HK-2 (cell line): Measurements from ENCODE around the gene ANKS1B.
"Not testable (repeated sequence)": the region's sequence is repeated elsewhere in the genome, so short reads cannot be mapped to it uniquely, and the experiment has no call there.

ENCODE experiments used
- DNase-seq: peaks from one replicate; pipeline ENCODE4 v3.0.0-alpha.2; 2018; ENCODE audit not compliant: unreplicated experiment

Gene ANKS1B

DNA sequence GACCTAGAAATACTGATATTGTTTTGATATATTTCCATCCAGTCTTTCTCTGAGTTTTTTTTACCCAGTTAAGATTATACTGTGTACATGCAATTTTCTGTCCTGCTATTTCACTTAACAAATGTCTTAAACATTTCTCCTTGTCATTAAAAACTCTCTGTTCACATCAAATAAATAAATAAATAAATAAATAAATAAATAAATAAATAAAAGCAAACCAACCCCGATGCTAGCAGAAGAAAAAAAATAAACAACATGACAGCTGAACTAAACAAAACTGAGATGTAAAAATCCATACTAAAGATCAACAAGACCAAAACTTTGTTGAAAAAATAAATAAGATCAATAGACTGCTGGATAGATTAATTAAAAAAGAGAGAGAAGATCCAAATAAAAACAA lies 407.6 kb downstream of the ANKS1B start:
- DNase-seq, result not testable (repeated sequence)

DNA sequence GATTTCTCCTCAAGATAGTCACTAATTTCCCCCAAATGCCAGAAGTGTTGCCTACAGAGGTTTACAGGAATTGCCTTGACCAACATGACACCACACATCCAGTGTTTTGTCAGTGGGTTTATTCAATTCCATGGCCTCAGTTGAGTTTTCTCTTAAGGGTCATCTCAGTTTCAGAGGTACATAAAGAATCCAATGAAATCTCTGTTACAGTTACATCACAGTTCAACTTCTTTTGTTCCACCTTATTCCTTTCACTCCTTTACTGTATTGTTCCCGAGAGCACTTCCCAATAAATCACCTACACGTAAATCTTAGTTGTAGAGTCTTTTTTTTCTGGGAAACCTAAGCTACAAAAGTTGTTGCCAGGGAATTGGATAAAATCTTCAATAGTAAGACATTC lies 410.8 kb downstream of the ANKS1B start:
- DNase-seq, result no peak

GRCh38 chr12:99567072-99567471 lies 417.7 kb downstream of the ANKS1B start:
- DNase-seq, result no peak

DNA sequence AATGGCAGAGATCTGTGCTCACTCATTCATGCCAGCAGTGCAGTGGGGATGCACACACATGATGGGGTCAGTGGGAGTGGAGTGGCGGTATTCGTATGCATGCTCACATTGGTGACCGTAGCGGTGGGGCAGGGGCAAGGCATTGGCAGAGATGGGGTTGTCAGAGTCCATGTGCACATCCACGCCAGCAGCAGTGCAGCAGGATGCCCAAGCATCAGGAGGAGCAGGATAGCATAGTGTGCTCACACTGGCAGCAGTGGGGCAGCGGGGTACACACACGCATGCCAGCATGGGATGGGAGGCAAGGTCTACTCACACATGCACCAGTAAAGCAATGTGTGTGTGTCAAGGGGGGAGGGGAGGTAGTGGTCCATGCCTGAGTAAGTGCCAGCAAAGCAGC lies 426.6 kb downstream of the ANKS1B start:
- DNase-seq, result no peak

DNA sequence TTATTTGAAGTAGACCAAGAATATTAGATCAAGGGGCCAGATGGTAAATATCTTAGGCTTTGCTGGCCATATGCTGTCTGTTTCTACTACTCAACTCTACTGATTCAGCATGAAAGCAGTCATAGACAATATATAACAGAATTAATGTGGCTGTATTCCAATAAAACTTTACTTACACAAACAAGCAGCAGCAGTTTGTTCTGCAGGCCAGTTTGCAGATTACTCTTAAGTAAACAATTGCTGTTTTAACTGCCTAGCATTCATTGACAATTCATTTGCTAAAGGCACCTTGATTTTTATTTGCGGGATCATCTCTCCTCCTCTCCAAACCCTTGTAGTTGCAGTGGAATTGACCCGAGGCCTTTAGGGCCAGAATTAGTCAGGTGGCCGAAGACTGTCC lies 431.3 kb downstream of the ANKS1B start:
- DNase-seq, result no peak

DNA sequence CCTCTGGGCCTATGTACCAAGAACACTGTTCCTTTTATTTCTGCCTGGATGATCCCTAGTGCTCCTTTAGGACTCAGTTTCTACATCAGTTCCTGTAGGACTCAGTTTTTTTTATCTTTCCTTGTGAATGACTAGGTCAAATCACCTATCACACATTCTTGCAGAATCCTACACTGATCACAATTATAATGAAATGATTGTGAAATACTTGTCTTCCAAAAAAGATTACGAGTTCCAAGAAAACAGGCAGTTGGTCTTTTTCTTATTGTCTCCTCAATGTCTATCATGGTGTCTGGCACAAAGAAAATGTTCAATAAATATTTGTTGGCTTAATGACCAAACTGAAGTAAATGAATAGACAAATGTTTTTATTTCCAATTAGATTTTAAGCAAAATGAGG lies 432.7 kb downstream of the ANKS1B start:
- no peak for DNase-seq

DNA sequence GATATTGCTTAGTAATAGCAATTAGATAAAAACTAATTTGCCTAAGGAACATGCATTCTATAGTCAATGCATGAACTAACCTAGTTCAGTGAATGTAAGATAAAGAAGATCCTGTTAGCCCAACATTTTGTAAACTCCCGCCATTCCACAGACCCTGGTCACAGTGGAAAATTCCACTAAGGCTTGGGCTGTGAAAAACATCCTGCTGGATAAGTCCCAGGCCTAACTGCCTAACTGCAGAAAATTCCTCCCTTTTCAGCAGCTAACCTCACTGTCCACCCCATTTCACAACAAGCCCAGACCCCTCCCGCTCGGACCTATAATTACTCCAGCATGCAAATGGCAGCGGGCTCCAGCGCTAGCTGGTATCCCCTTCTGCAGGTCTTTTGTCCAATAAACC lies 435.1 kb downstream of the ANKS1B start:
- no peak for DNase-seq

DNA sequence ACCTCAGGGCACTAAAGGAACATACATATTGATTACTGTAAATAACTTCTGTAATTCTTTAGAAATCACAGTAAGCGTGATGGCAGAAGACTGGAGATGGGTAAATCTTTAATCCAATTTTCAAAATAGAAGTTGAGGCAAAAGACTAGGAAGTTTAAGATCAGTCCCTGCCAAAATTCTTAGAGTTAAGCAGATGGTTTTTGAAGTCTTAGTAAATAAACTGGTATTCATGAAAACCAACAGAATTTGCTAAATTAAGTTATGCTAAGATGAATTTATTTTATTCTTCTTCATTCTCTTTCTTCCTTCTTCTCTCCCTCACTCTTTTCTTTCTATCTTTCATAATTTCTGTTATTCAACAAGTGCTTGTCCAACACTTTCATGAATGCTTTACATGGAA lies 435.5 kb downstream of the ANKS1B start:
- DNase-seq, result no peak

GRCh38 chr12:99544457-99544856 lies 440.3 kb downstream of the ANKS1B start:
- no peak for DNase-seq

- DNase-seq, result peak; percentile 37
Measured at GRCh38 chr12:99529966-99530365, 454.8 kb downstream of the ANKS1B start.

DNA sequence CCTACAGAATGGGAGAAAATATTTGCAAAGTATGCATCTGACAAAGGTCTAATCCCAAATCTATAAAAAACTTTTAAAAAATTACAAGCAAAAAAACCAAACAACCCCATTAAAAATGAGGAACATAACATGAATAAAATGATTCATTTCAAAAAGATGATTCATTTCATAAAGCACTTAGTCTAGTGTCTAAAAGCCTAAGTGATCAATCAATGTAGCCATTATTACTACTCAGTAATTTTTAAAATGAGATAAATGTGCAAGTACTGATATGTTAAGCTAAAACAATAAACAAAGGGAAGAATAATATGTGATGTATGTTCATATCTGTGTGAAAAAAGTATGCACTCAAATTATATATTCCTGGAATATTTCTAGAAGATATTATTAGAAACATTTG lies 456.3 kb downstream of the ANKS1B start:
- no peak for DNase-seq

DNA sequence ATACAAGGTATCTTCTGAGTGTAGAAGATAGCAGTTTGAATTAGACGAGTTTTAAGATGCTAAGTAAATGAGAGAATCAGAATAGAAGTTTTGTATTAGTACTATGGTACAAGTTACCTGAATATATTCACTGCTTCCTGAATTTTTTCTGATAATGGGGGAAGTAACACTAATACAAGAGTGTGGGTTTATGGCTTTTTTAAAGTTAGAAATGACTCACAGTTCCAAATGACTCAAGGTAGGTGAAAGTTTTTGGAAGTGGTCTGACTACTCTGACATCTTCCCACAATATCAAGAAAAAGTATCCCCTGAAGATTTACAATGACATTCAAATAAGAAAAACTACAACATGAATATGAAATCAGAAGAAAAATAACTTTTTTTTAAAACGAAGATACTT lies 460.9 kb downstream of the ANKS1B start:
- DNase-seq, result no peak

DNA sequence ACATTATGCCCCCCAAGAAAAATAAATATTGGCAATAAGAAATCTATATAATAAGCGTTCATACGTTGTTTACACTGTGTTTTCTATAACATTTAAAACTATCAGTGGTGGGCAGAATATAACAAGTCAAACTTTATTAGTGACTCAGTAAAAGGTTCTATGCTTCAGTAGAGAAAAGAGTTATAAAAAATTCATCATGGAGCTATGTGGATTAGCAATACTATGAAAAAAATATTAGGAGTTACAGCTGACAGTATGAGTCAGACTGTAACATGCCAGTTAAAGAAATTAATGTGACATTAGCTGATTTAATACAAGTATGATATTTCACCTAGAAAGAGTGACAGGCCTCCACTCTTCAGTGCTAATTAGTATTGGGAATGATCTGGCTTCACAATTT lies 462.3 kb downstream of the ANKS1B start:
- DNase-seq, result no peak

DNA sequence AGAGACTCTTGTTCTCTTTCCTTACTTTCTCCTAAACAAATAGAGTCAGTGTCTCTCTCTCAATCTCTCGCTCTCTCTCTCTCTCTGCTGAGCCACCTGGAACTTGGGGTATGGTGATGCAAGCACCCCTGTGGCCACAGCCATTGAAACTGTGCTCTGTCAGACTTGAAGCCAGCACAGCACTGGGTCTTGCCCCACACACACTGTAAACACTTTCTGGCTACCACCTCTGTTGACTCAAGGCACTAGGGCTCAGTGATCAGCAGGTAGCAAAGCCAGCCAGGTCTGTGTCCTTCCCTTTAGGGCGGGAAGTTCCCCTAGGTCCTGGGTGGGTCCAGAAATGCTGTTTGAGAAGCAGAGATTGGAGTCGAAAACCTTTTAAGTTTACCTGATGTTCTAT lies 463.1 kb downstream of the ANKS1B start:
- no peak for DNase-seq

- DNase-seq, result no peak
Measured at GRCh38 chr12:99513066-99513465, 471.7 kb downstream of the ANKS1B start.

DNA sequence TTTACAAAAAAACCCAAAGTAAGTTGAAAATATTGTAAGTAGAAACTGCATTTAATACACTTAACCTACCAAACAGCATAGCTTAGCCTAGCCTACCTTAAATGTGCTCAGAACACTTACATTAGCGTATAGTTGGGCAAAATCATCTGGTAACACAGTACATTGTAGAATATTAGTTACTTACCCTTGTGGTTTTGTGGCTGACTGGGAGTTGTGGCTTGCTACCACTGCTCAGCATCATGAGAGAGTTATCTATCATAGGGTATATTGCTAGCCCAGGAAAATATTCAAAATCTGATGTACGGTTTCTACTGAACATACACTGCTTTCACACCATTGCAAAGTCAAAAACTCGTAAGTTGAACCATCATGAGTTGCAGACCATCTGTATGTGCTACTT lies 478.9 kb downstream of the ANKS1B start:
- no peak for DNase-seq

DNA sequence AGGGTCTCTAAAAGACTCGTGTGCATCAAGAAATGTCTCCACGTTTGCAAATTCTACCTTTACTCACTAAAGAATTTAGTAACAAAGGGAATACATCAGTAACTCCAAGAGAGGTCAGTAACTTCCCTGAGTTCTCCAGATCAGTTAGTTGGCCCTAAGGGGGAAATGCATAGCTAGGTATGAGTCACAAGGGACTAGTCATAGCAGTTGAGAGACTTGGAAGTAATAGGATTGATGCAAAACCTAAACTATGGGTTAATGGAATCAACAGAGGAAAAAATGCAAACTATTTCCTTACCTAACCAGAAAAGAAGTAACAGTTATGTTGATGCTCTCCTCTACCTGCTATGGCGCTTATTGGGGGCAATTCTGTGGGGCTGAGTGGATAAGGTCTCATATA lies 486.0 kb downstream of the ANKS1B start:
- DNase-seq, result no peak

DNA sequence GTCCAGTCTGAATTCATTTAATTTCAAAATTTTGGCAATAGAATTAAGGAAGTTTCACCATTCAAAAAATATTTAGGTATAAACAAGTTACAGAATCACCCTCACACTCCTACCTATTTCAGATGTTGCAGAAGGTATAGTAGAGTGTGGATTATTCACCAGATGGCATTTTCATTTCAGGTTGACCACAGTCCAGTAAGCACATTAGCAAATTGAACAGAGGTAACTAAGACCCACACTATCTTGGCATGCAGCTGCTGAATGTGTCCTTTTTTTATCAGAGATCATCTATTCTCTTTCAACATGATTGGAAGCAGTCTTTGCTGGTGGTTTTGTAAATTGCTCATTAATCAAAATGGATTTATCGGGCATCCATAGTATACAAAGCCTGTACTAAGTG lies 488.9 kb downstream of the ANKS1B start:
- no peak for DNase-seq

DNA sequence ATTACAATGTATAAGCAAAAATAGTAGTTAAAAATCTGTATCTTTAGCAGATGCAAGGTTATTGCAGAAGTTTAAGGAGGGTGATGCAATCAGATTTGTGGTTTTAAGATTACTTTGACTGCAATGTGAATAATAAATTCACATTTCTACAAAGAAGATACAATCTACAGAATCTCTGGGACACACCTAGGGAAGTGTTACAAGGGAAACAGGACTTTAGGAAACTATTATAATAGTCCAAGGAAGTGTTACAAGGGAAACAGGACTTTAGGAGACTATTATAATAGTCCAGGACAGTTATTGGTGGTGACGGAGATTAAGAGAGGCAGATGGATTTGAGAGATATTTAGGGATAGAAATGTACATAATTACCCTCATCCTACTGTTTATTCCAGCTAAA lies 491.5 kb downstream of the ANKS1B start:
- no peak for DNase-seq

DNA sequence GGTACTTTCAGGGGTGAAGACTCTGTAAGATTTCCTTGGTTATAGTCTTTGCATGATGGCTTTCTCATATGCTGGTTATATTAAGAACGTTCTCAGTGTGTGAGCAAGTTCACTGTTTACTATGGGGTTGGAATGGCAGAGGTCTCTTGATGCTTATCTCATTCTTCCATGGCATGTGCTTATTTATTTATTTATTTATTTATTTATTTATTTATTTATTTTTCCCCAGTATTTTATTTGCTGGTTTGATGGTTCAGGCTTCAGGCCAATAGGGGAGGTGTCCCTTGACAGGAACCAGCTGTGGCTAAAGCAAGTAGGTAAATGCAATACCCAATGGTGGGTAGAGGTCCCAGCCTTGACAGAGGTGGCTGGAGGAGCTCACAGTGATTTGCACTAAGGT lies 498.5 kb downstream of the ANKS1B start:
- DNase-seq, result no peak

DNA sequence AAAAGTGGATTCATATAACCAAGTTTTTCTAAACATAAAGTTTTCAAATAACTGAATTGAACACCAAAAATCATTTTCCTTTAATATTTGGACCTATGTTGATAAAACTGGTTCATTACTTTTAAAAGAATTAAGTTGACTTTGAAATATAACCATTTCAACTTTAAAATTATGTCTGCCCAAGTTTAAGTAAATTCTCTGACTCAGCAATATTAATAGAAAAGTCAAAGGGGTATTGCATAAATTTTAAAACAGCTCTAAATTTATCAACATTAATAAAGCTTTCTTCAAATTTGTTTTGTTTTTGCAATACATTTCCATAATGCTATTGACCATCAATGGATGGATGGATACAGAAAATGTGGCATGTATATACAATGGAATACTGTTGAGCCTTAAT lies 505.6 kb downstream of the ANKS1B start:
- DNase-seq, result no peak

- no peak for DNase-seq
Measured at GRCh38 chr12:99476956-99477355, 507.8 kb downstream of the ANKS1B start.

GRCh38 chr12:99455350-99456035 lies 529.2 kb downstream of the ANKS1B start:
- peak; percentile 71 for DNase-seq

DNA sequence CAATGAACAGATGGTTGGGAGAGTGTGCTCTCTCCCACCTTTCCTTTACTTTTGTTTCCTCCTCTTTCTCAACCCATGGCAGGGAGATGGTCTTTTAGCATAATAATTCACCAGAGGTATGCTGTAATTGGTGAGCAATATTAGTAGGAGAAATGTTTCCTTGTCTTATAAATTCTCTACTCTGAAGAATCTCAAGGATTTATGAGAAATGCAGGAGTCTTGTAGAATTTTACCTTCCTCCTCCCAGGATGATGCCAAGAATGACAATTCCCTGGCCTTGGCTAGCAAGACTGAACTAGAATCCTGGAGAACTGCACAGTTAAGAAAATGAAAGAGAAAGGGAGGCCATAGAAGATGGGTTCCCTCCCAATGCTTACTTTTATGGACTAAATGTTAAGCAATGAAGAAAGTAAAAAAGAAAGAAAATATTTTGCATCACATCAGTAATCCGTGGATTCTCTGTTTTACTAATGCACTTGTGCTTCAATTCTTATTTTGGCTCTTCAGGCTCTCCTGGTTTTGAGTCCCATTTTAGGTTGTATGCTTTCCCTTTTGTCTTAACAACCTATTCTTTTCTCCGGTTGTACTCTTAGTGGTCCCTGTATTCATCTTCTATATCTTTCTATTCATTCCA lies 530.1 kb downstream of the ANKS1B start:
- no peak for DNase-seq
